Gastrocnemius medialis (tissue), 4 donors: ENCODE results near the gene GHRH.

Source experiments
- CTCF ChIP-seq, 5 experiments: fragments of 450-650 bp in 3 of 5; fragments of 200-600 bp in 2 of 5; sonication (generic) in 2 of 5; IDR thresholded peaks in 4 of 5; conservative IDR thresholded peaks in 1 of 5; 1 replicate in 4 of 5; 2 replicates in 1 of 5; pipeline ENCODE4 v1.5.1; 2016 to 2019; ENCODE audit warnings: antibody characterized with exemption in 5 of 5, mild to moderate bottlenecking in 3 of 5, moderate library complexity in 3 of 5
- POLR2A ChIP-seq, 2 donors: fragments of 450-650 bp; IDR thresholded peaks; one replicate each; pipeline ENCODE4 v1.6.1; 2017; ENCODE audit warnings: antibody characterized with exemption in 2 of 2, mild to moderate bottlenecking in 2 of 2, moderate library complexity in 2 of 2

- TF ChIP-seq CTCF (IDR thresholded peaks at IDR 0.05 in 4 of 5, conservative IDR thresholded peaks at IDR 0.05 in 1 of 5) (no peak), POLR2A (IDR thresholded peaks at IDR 0.05) (no peak)
Measured at GRCh38 chr20:37233548-37234253, 27.9 kb downstream of the GHRH start.
